ENCODE results near the gene DMAP1.

- no peak for TF ChIP-seq EZH2 (optimal IDR thresholded peaks at IDR 0.05; ENCODE audit: low read depth, low read length)
- TF ChIP-seq CTCF (IDR thresholded peaks at IDR 0.05; ENCODE audit: low read length), result no peak
Observed at GRCh38 chr1:44262414-44262813, 49.1 kb downstream of the DMAP1 start.

All from MM.1S (cell line).